NCI-H128 (cell line): Measurements from ENCODE around the gene FPR2.
"Not testable (repeated sequence)": the region's sequence is repeated elsewhere in the genome, so short reads cannot be mapped to it uniquely, and the experiment has no call there.

Source experiments
- DNase-seq: peaks from one replicate; lab custom pipeline; 2025; ENCODE audit not compliant: unreplicated experiment; lab: John Stamatoyannopoulos, UW

Gene FPR2

GRCh38 chr19:51760697-51761356, at the start of gene FPR2:
TSS of gene FPR2 (plus strand) at chr19:51761180. CDS start at chr19:51768659, 7,479 bp downstream.
- no peak for DNase-seq

GRCh38 chr19:51711702-51712101, 49.3 kb upstream of the FPR2 start:
- no peak for DNase-seq

GRCh38 chr19:51712461-51713081, 48.4 kb upstream of the FPR2 start:
- DNase-seq = no peak

GRCh38 chr19:51713319-51714285, 47.4 kb upstream of the FPR2 start:
- no peak for DNase-seq

GRCh38 chr19:51714848-51715247, 46.1 kb upstream of the FPR2 start:
- DNase-seq = no peak

GRCh38 chr19:51715850-51716249, 45.1 kb upstream of the FPR2 start:
- no peak for DNase-seq

- DNase-seq = no peak
Observed at GRCh38 chr19:51716925-51717324, 44.1 kb upstream of the FPR2 start.

GRCh38 chr19:51719251-51719988, 41.6 kb upstream of the FPR2 start:
- DNase-seq = no peak

GRCh38 chr19:51721905-51722304, 39.1 kb upstream of the FPR2 start:
- DNase-seq = no peak

- no peak for DNase-seq
Observed at GRCh38 chr19:51722492-51722891, 38.5 kb upstream of the FPR2 start.

GRCh38 chr19:51724543-51724942, 36.4 kb upstream of the FPR2 start:
- DNase-seq = no peak

- no peak for DNase-seq
Observed at GRCh38 chr19:51726049-51726448, 34.9 kb upstream of the FPR2 start.

GRCh38 chr19:51727349-51727880, 33.6 kb upstream of the FPR2 start:
- DNase-seq = no peak

GRCh38 chr19:51729781-51730180, 31.2 kb upstream of the FPR2 start:
- no peak for DNase-seq

GRCh38 chr19:51733742-51734522, 27.0 kb upstream of the FPR2 start:
- no peak for DNase-seq

GRCh38 chr19:51735759-51736449, 25.1 kb upstream of the FPR2 start:
- no peak for DNase-seq

GRCh38 chr19:51737389-51737788, 23.6 kb upstream of the FPR2 start:
- DNase-seq = no peak

- DNase-seq = no peak
Observed at GRCh38 chr19:51737924-51738323, 23.1 kb upstream of the FPR2 start.

- DNase-seq = not testable (repeated sequence)
Observed at GRCh38 chr19:51738523-51738922, 22.5 kb upstream of the FPR2 start.
